SK-N-SH treated with all-trans-retinoic acid at 6 μM for 48 hours (cell line): ENCODE data around the gene HOMEZ.

ENCODE experiments used
- ATAC-seq: fragments of 200-7000 bp; cut with Tn5 transposase; 3 replicates; pipeline ENCODE4 v1.9.1; 2020; ENCODE audit warnings: mild to moderate bottlenecking, moderate library complexity
- ARNTL ChIP-seq: fragments of 450-650 bp; formaldehyde crosslinking; IDR thresholded peaks from 2 replicates; pipeline ENCODE4 v1.5.0; 2020; ENCODE audit warnings: low read depth, mild to moderate bottlenecking, moderate library complexity, borderline replicate concordance
- BACH2 ChIP-seq: fragments of 250-450 bp; sonication (Bioruptor Pico); IDR thresholded peaks from 2 replicates; pipeline ENCODE4 v1.9.0; 2021; ENCODE audit warnings: mild to moderate bottlenecking, borderline replicate concordance
- CSDC2 ChIP-seq: fragments of 250-450 bp; sonication (Bioruptor Pico); IDR thresholded peaks from 2 replicates; pipeline ENCODE4 v1.5.0; 2020; ENCODE audit warnings: mild to moderate bottlenecking, moderate library complexity
- ESRRG ChIP-seq: fragments of 250-450 bp; sonication (Bioruptor Pico); IDR thresholded peaks from 2 replicates; pipeline ENCODE4 v1.6.1; 2021; ENCODE audit warnings: mild to moderate bottlenecking
- GLIS3 ChIP-seq: fragments of 250-450 bp; sonication (Bioruptor Pico); IDR thresholded peaks from 2 replicates; pipeline ENCODE4 v1.5.0; 2020; ENCODE audit warnings: mild to moderate bottlenecking, moderate library complexity
- ISL1 ChIP-seq: fragments of 250-450 bp; sonication (Bioruptor Pico); IDR thresholded peaks from 2 replicates; pipeline ENCODE4 v2.1.2; 2022; ENCODE audit warnings: mild to moderate bottlenecking, moderate library complexity
- OSR1 ChIP-seq: fragments of 250-450 bp; sonication (Bioruptor Pico); IDR thresholded peaks from 2 replicates; pipeline ENCODE4 v1.8.0; 2022; ENCODE audit warnings: moderate library complexity, mild to moderate bottlenecking, inconsistent platforms
- PPARA ChIP-seq: fragments of 250-450 bp; sonication (Bioruptor Pico); IDR thresholded peaks from 2 replicates; pipeline ENCODE4 v1.5.0; 2020; ENCODE audit warnings: mild to moderate bottlenecking, borderline replicate concordance
- RARB ChIP-seq: fragments of 250-450 bp; sonication (Bioruptor Pico); IDR thresholded peaks from 2 replicates; pipeline ENCODE4 v1.8.0; 2021; ENCODE audit warnings: mild to moderate bottlenecking, moderate library complexity
- SNAI2 ChIP-seq: fragments of 250-450 bp; sonication (Bioruptor Pico); IDR thresholded peaks from 2 replicates; pipeline ENCODE4 v1.5.0; 2020; ENCODE audit warnings: mild to moderate bottlenecking, moderate library complexity
- TCF4 ChIP-seq: fragments of 250-450 bp; sonication (Bioruptor Pico); IDR thresholded peaks from 2 replicates; pipeline ENCODE4 v1.8.0; 2021; ENCODE audit warnings: mild to moderate bottlenecking, moderate library complexity, borderline replicate concordance
- TOX ChIP-seq: fragments of 250-450 bp; sonication (Bioruptor Pico); IDR thresholded peaks from 2 replicates; pipeline ENCODE4 v1.8.0; 2021; ENCODE audit warnings: mild to moderate bottlenecking, moderate library complexity, borderline replicate concordance
- ZC3H10 ChIP-seq: fragments of 250-450 bp; sonication (Bioruptor Pico); IDR thresholded peaks from 2 replicates; pipeline ENCODE4 v1.5.1; 2021; ENCODE audit warnings: mild to moderate bottlenecking, moderate library complexity
- ZFP3 ChIP-seq: fragments of 250-450 bp; sonication (Bioruptor Pico); IDR thresholded peaks from 2 replicates; pipeline ENCODE4 v1.5.0; 2020; ENCODE audit warnings: mild to moderate bottlenecking, moderate library complexity
- ZFP30 ChIP-seq: fragments of 450-650 bp; formaldehyde crosslinking; IDR thresholded peaks from 2 replicates; pipeline ENCODE4 v1.5.0; 2022; ENCODE audit warnings: mild to moderate bottlenecking, moderate library complexity
- ZNF565 ChIP-seq: fragments of 450-650 bp; formaldehyde crosslinking; conservative IDR thresholded peaks from 2 replicates; pipeline ENCODE4 v1.5.0; 2020; ENCODE audit warnings: low read depth, mild to moderate bottlenecking, moderate library complexity
- ZNF70 ChIP-seq: fragments of 450-650 bp; formaldehyde crosslinking; IDR thresholded peaks from 2 replicates; pipeline ENCODE4 v1.5.0; 2020; ENCODE audit warnings: mild to moderate bottlenecking, moderate library complexity
- ZNF8 ChIP-seq: fragments of 450-650 bp; formaldehyde crosslinking; IDR thresholded peaks from 2 replicates; pipeline ENCODE4 v1.5.0; 2020; ENCODE audit warnings: mild to moderate bottlenecking, moderate library complexity
- TF ChIP-seq, protein P1 (sequence below): fragments of 250-450 bp; sonication (Bioruptor Pico); IDR thresholded peaks from 2 replicates; pipeline ENCODE4 v1.5.1; 2020; ENCODE audit warnings: low read depth, mild to moderate bottlenecking, moderate library complexity
- TF ChIP-seq, protein P2 (sequence below): fragments of 250-450 bp; sonication (Bioruptor Pico); IDR thresholded peaks from 2 replicates; pipeline ENCODE4 v1.5.0; 2020; ENCODE audit warnings: mild to moderate bottlenecking, moderate library complexity
- TF ChIP-seq, protein P3 (sequence below): fragments of 250-450 bp; sonication (Bioruptor Pico); IDR thresholded peaks from 2 replicates; pipeline ENCODE4 v1.8.0; 2020; ENCODE audit warnings: mild to moderate bottlenecking, moderate library complexity, borderline replicate concordance
- TF ChIP-seq, protein P4 (sequence below): fragments of 250-450 bp; sonication (Bioruptor Pico); IDR thresholded peaks from 2 replicates; pipeline ENCODE4 v1.8.0; 2021; ENCODE audit warnings: low read depth, mild to moderate bottlenecking, moderate library complexity, borderline replicate concordance
- TF ChIP-seq, protein P5 (sequence below): fragments of 250-450 bp; sonication (Bioruptor Pico); IDR thresholded peaks from 2 replicates; pipeline ENCODE4 v1.5.1; 2021; ENCODE audit warnings: mild to moderate bottlenecking, moderate library complexity

Gene HOMEZ

DNA sequence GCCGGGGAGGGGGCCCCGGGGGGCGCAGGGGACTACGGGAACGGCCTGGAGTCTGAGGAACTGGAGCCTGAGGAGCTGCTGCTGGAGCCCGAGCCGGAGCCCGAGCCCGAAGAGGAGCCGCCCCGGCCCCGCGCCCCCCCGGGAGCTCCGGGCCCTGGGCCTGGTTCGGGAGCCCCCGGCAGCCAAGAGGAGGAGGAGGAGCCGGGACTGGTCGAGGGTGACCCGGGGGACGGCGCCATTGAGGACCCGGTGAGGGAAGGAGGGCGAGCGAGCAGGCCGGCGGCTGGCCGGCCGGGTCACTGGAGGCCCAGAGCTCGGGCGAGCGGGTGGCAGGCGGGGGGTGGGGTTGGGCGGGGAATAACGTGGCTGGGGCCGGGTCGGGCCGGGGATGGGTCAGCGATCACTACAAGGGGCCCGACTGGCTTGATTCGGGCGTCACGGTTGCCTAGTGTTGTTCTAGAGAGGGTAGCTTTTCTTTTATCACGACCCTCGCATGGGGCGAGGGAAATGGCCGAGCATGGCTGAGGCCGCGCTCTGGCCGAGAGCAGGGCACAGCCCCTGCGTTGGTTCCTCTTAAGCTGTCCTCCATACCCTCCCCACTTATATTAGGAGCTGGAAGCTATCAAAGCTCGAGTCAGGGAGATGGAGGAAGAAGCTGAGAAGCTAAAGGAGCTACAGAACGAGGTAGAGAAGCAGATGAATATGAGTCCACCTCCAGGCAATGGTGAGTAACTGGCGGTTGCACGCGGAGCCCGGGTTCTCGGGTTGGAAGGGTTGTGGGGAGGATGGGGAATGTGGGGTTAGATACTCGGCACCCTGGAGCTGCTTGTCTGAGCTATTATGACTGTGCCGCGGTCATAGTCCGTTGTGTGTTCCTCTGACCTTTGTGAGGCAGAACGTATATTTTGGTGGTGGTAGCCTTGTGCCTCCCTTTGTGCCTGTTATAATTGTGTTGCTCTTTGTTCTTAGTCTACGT is 35.9 kb upstream of the HOMEZ start:
- ATAC-seq: peak; percentile 46
- TF ChIP-seq PPARA (CRISPR knock-in tag) (no peak), ZNF565 (CRISPR knock-in tag) (no peak), CSDC2 (CRISPR knock-in tag) (no peak), TCF4 (no peak), ISL1 (CRISPR knock-in tag) (no peak), ZC3H10 (no peak), SNAI2 (CRISPR knock-in tag) (no peak), ZNF70 (CRISPR knock-in tag) (no peak), OSR1 (CRISPR knock-in tag) (no peak), BACH2 (CRISPR knock-in tag) (no peak), GLIS3 (CRISPR knock-in tag) (no peak; the same call in 1 of the 2 replicates), ZNF8 (no peak), ARNTL (CRISPR knock-in tag) (no peak), ZFP3 (CRISPR knock-in tag) (no peak)
- TF ChIP-seq, protein P1, sequence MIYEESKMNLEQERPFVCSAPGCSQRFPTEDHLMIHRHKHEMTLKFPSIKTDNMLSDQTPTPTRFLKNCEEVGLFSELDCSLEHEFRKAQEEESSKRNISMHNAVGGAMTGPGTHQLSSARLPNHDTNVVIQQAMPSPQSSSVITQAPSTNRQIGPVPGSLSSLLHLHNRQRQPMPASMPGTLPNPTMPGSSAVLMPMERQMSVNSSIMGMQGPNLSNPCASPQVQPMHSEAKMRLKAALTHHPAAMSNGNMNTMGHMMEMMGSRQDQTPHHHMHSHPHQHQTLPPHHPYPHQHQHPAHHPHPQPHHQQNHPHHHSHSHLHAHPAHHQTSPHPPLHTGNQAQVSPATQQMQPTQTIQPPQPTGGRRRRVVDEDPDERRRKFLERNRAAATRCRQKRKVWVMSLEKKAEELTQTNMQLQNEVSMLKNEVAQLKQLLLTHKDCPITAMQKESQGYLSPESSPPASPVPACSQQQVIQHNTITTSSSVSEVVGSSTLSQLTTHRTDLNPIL (CRISPR knock-in tag): no peak
- TF ChIP-seq, protein P2, sequence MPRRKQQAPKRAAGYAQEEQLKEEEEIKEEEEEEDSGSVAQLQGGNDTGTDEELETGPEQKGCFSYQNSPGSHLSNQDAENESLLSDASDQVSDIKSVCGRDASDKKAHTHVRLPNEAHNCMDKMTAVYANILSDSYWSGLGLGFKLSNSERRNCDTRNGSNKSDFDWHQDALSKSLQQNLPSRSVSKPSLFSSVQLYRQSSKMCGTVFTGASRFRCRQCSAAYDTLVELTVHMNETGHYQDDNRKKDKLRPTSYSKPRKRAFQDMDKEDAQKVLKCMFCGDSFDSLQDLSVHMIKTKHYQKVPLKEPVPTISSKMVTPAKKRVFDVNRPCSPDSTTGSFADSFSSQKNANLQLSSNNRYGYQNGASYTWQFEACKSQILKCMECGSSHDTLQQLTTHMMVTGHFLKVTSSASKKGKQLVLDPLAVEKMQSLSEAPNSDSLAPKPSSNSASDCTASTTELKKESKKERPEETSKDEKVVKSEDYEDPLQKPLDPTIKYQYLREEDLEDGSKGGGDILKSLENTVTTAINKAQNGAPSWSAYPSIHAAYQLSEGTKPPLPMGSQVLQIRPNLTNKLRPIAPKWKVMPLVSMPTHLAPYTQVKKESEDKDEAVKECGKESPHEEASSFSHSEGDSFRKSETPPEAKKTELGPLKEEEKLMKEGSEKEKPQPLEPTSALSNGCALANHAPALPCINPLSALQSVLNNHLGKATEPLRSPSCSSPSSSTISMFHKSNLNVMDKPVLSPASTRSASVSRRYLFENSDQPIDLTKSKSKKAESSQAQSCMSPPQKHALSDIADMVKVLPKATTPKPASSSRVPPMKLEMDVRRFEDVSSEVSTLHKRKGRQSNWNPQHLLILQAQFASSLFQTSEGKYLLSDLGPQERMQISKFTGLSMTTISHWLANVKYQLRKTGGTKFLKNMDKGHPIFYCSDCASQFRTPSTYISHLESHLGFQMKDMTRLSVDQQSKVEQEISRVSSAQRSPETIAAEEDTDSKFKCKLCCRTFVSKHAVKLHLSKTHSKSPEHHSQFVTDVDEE (CRISPR knock-in tag): no peak
- TF ChIP-seq, protein P3, sequence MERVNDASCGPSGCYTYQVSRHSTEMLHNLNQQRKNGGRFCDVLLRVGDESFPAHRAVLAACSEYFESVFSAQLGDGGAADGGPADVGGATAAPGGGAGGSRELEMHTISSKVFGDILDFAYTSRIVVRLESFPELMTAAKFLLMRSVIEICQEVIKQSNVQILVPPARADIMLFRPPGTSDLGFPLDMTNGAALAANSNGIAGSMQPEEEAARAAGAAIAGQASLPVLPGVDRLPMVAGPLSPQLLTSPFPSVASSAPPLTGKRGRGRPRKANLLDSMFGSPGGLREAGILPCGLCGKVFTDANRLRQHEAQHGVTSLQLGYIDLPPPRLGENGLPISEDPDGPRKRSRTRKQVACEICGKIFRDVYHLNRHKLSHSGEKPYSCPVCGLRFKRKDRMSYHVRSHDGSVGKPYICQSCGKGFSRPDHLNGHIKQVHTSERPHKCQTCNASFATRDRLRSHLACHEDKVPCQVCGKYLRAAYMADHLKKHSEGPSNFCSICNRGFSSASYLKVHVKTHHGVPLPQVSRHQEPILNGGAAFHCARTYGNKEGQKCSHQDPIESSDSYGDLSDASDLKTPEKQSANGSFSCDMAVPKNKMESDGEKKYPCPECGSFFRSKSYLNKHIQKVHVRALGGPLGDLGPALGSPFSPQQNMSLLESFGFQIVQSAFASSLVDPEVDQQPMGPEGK (CRISPR knock-in tag): no peak

DNA sequence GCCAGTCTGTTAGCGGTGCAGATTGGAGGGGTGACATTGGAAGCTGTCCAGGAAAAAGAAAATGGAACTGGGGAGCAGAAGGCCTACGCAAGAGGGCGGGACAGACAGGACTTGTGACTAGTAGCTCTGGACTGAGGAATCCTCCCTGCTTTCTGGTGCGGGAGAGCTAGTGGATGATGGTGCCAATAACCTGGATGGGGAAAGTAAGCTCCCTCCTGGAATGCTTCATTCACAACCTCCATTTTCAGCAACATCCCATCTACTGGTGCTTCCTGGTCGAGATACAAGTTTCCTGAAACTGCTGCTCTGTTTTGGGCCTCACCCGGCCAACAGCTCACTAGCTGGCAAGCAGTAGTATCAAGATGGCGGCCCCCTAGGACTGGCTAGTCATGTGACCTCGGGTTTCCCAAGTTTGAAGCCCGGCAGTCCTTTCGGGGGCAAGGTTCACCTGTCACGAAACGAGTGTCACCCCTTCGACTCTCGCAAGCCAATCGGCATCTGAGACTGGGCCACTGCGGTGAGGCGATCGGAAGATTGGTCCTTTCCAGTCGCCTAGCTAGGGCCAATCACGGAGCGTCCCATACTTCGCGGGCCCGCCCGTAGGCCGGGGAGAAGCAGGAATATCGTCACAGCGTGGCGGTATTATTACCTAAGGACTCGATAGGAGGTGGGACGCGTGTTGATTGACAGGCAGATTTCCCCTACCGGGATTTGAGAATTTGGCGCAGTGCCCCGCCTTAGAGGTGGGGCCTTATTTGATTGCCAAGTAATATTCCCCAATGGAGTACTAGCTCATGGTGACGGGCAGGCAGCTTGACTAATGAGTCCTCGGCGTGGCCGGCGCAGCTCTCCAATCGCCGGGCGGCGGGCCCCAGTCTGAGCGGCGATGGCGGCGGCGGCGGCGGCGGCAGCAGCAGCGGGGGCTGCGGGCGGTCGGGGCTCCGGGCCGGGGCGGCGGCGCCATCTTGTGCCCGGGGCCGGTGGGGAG is 34.9 kb upstream of the HOMEZ start, which contains the start of gene PABPN1:
Gene PABPN1 (plus strand): TSS at position 874 of the 988 bp plus-strand sequence. CDS start 13 bp downstream, at position 887.
- ATAC-seq: peak; percentile 95
- TF ChIP-seq ZFP30 (CRISPR knock-in tag) (no peak), ARNTL (CRISPR knock-in tag) (no peak), OSR1 (CRISPR knock-in tag) (no peak), ZNF70 (CRISPR knock-in tag) (no peak), ZC3H10 (peak; percentile 41; the same call in 1 of the 2 replicates), SNAI2 (CRISPR knock-in tag) (peak; percentile 77; the same call in 1 of the 2 replicates), BACH2 (CRISPR knock-in tag) (no peak), PPARA (CRISPR knock-in tag) (no peak), TCF4 (no peak), ISL1 (CRISPR knock-in tag) (no peak), RARB (CRISPR knock-in tag) (no peak), ZFP3 (CRISPR knock-in tag) (0 out of 2 replicates have a peak, but pooled peaks have one; percentile 50), ESRRG (CRISPR knock-in tag) (no peak), TOX (CRISPR knock-in tag) (no peak), GLIS3 (CRISPR knock-in tag) (no peak), CSDC2 (CRISPR knock-in tag) (peak; percentile 92; the same call in 1 of the 2 replicates), ZNF8 (no peak)
- TF ChIP-seq, protein P4, sequence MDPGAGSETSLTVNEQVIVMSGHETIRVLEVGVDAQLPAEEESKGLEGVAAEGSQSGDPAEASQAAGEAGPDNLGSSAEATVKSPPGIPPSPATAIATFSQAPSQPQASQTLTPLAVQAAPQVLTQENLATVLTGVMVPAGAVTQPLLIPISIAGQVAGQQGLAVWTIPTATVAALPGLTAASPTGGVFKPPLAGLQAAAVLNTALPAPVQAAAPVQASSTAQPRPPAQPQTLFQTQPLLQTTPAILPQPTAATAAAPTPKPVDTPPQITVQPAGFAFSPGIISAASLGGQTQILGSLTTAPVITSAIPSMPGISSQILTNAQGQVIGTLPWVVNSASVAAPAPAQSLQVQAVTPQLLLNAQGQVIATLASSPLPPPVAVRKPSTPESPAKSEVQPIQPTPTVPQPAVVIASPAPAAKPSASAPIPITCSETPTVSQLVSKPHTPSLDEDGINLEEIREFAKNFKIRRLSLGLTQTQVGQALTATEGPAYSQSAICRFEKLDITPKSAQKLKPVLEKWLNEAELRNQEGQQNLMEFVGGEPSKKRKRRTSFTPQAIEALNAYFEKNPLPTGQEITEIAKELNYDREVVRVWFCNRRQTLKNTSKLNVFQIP (CRISPR knock-in tag): no peak
- TF ChIP-seq, protein P2 (CRISPR knock-in tag): no peak
- TF ChIP-seq, protein P5, sequence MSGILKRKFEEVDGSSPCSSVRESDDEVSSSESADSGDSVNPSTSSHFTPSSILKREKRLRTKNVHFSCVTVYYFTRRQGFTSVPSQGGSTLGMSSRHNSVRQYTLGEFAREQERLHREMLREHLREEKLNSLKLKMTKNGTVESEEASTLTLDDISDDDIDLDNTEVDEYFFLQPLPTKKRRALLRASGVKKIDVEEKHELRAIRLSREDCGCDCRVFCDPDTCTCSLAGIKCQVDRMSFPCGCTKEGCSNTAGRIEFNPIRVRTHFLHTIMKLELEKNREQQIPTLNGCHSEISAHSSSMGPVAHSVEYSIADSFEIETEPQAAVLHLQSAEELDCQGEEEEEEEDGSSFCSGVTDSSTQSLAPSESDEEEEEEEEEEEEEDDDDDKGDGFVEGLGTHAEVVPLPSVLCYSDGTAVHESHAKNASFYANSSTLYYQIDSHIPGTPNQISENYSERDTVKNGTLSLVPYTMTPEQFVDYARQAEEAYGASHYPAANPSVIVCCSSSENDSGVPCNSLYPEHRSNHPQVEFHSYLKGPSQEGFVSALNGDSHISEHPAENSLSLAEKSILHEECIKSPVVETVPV (CRISPR knock-in tag): no peak
